Left ventricle myocardium inferior (tissue), 1 donor: ENCODE measurements around the gene EEFSEC. TPM values are rescaled to one million over a fixed set of nuclear protein-coding genes. Genes with fewer than 3 reads are reported as not detected.

Source experiments
- DNase-seq: peaks from one replicate; pipeline ENCODE4 v3.0.0-alpha.2; 2020
- H3K27ac ChIP-seq: fragments of 200-600 bp; replicated peaks from 2 replicates; pipeline ENCODE4 v1.8.0; 2021
- H3K27me3 ChIP-seq: fragments of 200-600 bp; 2 replicates; pipeline ENCODE4 v1.8.0; 2021; ENCODE audit warnings: low read depth
- H3K36me3 ChIP-seq: fragments of 200-600 bp; 2 replicates; pipeline ENCODE4 v1.8.0; 2021
- H3K4me1 ChIP-seq: fragments of 200-600 bp; 2 replicates; pipeline ENCODE4 v1.8.0; 2021
- H3K4me3 ChIP-seq: fragments of 200-600 bp; 2 replicates; pipeline ENCODE4 v1.8.0; 2021; ENCODE audit warnings: mild to moderate bottlenecking, moderate library complexity
- H3K9me3 ChIP-seq: fragments of 200-600 bp; replicated peaks from 2 replicates; pipeline ENCODE4 v1.8.0; 2021
- CTCF ChIP-seq: fragments of 200-600 bp; IDR thresholded peaks from 2 replicates; pipeline ENCODE4 v1.8.0; 2021; ENCODE audit warnings: antibody characterized with exemption, mild to moderate bottlenecking, borderline replicate concordance
- intact Hi-C: fragments of 100-400 bp; cut with micrococcal nuclease; formaldehyde crosslinking; loops from one replicate; pipeline ENCODE4 v1.11.0; 2022
- total RNA-seq: library from RNA; stranded (reverse); fragmentation: NEBNext Ultra II Directional; extraction: Animal tissue kit (Norgen Biotek cat#: 25700); gene quantifications from one replicate; pipeline ENCODE4 v1.2.1, GENCODE V29; 2021
- donor health status: DM: no; HTN: yes; CAD: no; lungs with severe emphysema.

Gene EEFSEC
- total RNA-seq, 1 donor from 2014 or later, result 23.7 TPM

GRCh38 chr3:128283421-128283820, 130.1 kb downstream of the EEFSEC start:
- Histone ChIP-seq H3K4me3 (no peak overlapping the region), H3K27ac (peak overlapping the region; percentile 76), H3K9me3 (no peaks in the 10 kb centered on the region), H3K4me1 (peaks cover 51% of the 10 kb centered on the region), H3K36me3 (no peaks in the 10 kb centered on the region), H3K27me3 (no peaks in the 10 kb centered on the region)
- intact Hi-C loops, result no loop called here
- no peak for DNase-seq
- TF ChIP-seq CTCF, result no peak

DNA sequence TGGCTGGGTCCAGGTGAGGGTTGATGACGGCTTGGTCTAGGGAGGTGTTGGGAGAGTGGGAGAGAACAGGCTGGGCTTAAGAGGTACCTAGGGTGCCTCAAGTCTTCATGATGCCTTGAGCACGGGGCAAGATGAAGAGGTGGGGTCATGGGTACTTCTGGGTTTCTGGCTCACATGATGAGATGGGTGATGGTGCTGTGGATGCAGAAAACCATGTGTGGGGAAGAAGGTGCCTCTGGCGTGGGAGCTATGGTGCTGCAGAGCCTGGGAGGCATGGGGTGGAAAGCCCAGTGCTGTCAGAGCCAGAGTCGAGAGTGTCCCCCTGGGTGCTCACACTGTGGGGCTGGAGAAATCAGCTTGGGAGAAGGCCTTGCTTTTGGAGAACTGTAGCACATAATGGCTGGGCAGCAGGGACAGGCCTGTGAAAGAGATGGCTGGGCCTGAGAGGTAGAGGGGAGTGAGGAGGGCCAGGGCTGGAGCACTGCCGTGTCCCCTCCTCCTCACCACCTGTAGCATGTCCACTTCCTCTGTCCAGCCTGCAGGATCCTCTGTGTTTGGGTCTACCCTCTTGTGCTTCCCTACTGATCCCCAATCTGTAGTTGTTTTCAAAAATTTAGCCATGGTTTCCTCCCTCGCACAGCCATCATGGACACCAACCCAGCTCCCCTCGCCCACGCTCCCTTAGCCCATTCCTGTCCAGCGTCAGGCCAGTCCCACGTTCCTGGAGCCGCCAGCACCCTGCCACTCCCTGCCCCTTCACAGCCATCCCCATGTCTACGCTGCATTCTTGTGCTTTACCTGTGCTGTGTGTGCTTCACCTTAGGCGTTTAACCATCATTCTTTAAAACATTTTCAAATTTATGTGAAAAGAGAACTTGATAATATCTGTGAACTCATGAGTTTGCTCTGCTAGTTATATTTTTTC, 132.0 kb downstream of the EEFSEC start:
- Histone ChIP-seq H3K4me3 (no peak overlapping the region), H3K36me3 (peaks cover 15% of the 10 kb centered on the region), H3K4me1 (peaks cover 39% of the 10 kb centered on the region), H3K9me3 (peaks cover 6% of the 10 kb centered on the region), H3K27me3 (no peaks in the 10 kb centered on the region), H3K27ac (no peak overlapping the region)
- DNase-seq, result no peak
- intact Hi-C loops, result no loop called here
- no peak for TF ChIP-seq CTCF

- Histone ChIP-seq H3K4me1 (peaks cover 32% of the 10 kb centered on the region), H3K27me3 (no peaks in the 10 kb centered on the region), H3K27ac (no peak overlapping the region), H3K4me3 (no peak overlapping the region), H3K36me3 (peaks cover 20% of the 10 kb centered on the region), H3K9me3 (peaks cover 13% of the 10 kb centered on the region)
- no peak for DNase-seq
- no peak for TF ChIP-seq CTCF
- intact Hi-C loops, result no loop called here
Measured at GRCh38 chr3:128285967-128286321, 132.7 kb downstream of the EEFSEC start.

DNA sequence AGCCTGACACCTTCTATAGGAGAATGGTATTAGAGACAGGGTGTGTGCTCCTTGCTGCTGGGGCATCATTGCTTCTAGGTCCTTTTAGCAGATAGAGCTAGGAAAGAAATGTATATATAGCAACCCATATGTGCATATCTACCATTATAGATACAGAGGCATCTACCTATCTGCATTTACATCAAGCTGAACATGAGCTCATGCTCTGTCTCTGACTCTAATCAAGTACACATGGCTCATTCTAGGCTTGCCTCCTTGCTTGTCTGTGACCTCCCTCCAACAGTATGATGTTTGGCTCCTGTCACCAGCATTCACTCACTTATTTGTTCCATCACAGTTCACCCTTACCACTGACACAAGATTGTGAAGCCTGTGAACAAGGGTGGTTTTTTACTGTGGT, 133.4 kb downstream of the EEFSEC start:
- H3K36me3 ChIP-seq, result peaks cover 26% of the 10 kb centered on the region
- intact Hi-C loops, result no loop called here

GRCh38 chr3:128287216-128287615, 133.9 kb downstream of the EEFSEC start:
- Histone ChIP-seq H3K27ac (no peak overlapping the region), H3K9me3 (peaks cover 18% of the 10 kb centered on the region), H3K36me3 (peaks cover 27% of the 10 kb centered on the region), H3K4me1 (peaks cover 19% of the 10 kb centered on the region), H3K4me3 (no peak overlapping the region), H3K27me3 (no peaks in the 10 kb centered on the region)
- TF ChIP-seq CTCF, result no peak
- intact Hi-C loops, result no loop called here
- no peak for DNase-seq

More for the DNA sequence above, 133.4 kb downstream of the EEFSEC start:
- H3K27me3 ChIP-seq, result no peaks in the 10 kb centered on the region
- peaks cover 25% of the 10 kb centered on the region for H3K4me1 ChIP-seq
- H3K27ac ChIP-seq, result no peak overlapping the region
- H3K4me3 ChIP-seq, result no peak overlapping the region
- DNase-seq, result no peak
- TF ChIP-seq CTCF, result no peak
- H3K9me3 ChIP-seq, result peaks cover 18% of the 10 kb centered on the region
